Measurements from ENCODE around the gene B3GNT8. TPM values are rescaled to one million over a fixed set of nuclear protein-coding genes. Genes with fewer than 3 reads are reported as not detected.
"Not testable (repeated sequence)": the region's sequence is repeated elsewhere in the genome, so short reads cannot be mapped to it uniquely, and the experiment has no call there.

Gene B3GNT8
- 0.87 and 2.1 TPM in 2 replicates for total RNA-seq

DNA sequence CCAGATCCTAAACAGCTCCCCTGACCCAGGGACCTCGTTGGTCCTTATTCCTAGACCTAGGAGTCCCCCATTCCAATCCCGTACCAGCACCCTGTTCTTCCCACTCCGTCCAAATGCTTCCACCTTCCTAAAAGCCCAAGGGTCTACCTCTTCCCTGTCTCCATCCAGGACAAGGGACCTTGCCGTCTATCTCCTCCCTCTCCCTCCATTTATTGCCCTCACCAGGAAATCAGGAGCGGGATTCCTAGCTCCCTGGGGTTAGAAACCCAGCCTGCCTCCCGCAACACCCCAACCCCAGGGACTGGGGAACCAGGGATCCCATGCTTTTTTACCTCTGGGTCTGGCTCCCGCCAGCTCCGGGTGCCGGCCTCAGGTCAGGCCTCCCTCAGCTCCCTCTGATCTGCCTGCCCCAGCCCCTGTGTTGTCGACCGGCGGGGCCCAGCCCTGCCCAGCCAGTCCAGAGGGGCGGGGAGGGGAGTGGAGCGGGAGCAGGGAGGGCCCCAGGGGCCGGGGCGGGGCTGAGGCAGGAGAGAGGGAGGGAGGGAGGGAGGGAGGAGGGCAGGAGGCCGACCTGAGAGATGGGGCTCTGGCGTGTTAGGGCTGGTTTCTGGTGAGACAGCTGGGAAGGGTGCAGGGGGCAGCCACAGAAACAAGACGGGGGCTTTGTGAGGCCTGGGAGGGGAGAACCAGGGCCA lies at the start of gene B3GNT8:
B3GNT8 (minus strand) TSS at position 423 of the 695 bp plus-strand sequence. CDS start 596 bp downstream, outside the sequence.
- peak; percentile 30 for DNase-seq (ENCODE audit: low read depth)

DNA sequence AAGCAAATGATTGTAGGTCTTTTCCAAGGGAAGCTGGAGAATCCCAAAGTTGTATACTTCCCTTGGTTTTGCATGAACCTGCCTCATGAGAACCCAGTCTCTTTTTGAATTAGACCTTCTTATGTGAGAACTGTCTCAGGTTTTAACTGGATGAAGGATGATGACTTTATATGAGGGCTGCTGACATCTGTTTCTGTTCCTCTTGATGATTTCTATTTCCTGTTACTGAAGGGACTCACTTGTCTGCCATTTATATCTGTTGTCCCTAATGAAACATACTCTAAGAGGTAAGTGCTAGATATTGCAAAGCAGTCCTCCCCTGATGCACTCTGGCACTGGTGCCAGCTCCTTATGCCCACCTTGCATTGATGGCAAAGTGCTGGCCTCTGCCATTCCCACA lies 49.4 kb upstream of the B3GNT8 start:
- DNase-seq (ENCODE audit: low read depth), result no peak

- not testable (repeated sequence) for DNase-seq (ENCODE audit: low read depth)
These were observed 36.4 kb upstream of the B3GNT8 start for GRCh38 chr19:41463257-41464256.

DNA sequence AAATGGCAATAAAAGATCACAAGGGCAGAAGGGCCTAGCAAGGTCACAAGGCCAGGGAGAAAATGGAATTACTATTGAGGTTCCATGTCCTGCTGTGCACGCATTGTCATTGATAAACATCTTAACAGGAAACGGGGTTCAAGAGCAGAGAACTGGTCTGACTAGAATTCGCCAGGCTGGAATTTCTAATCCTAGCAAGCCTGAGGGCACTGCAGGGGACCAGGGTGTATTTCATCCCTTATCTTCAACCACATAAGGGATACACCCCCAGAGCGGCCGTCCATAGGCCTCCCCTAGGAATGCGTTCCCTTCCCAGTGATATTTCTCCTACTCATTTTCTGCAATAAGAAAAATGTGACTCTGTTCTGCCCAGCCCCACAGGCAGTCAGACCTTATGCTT lies 35.3 kb upstream of the B3GNT8 start:
- no peak for DNase-seq (ENCODE audit: low read depth)

- no peak for DNase-seq (ENCODE audit: low read depth)
These were observed 30.1 kb upstream of the B3GNT8 start for GRCh38 chr19:41457241-41457640.

DNA sequence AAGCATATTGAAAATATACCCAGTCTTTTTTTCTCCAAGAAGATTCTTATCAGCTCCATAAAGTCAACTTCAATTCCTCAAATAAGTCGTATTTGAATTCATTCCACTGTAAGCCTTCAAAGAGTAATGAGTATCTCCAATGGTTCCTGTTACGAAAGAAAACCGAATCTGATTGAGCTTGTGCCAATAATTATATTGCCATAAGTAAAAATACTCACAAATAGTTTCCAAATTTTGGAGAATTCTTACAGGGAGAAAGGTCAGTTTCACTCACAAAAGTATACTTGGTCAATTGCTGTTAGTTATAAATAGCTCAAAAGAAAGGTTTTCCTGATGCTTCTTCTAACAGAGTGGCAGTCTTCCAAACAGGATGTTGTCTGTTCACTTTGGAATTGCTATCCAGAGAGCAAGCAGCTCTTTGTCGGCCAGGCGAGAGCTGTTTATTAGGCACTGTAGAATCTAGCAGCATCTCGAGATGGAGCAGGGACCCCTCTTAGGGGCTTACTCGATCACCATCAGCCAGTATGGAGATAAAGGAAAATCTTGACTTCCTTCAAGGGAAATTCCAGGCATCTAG lies 29.3 kb upstream of the B3GNT8 start:
- no peak for DNase-seq (ENCODE audit: low read depth)

DNA sequence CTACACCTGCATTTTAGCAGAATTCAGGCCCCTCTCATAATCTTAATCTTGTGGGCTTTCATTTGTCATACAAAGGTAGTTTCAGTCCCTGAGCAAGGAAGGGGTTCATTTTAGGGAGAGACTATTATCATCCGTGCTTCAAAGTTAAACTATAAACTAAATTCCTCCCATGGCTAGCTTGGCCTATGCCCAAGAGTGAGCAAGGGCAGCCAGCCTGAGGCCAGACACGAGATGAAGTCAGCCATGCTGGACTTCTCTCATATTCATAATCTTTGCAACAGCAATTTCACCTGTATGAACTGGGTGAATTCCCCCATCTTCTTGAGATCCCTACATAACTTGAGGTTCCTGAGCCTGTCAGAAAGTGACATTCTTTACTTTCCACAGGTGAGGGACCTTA lies 28.8 kb upstream of the B3GNT8 start:
- DNase-seq (ENCODE audit: low read depth), result no peak

DNA sequence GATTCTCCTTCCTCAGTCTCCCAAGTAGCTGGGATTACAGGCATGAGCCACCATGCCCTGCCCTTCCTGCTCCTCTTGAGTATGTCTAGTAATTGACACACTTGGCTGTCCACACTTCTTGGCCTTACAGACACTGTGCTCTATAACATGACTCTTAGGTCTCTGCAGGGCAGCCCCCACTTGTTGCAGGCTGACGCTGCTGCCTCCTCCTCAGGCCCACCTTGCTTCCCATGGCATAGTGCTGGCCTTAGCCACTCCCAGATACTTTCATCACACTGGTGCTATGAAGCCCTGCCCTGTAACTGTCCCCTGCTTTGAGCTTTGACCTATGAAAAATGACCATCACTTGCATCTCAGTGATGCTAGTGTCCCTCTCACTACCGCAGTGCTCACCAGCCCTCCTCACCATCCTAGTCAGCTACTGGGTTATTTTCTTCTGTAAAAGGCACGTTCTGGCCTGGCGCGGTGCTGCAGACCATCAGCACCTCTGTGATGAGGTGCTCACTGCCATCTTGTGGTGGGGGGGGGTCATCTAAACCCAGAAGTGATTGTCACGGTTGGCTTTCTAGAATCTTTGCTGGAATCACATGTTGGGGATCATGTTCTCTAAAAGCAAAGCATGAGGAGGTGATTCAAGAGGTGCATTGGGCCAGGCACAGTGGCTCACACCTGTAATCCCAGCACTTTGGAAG lies 25.6 kb upstream of the B3GNT8 start:
- no peak for DNase-seq (ENCODE audit: low read depth)

GRCh38 chr19:41449865-41450178 lies 22.6 kb upstream of the B3GNT8 start:
- DNase-seq (ENCODE audit: low read depth), result no peak

- peak; percentile 25 for DNase-seq (ENCODE audit: low read depth)
These were observed 22.1 kb upstream of the B3GNT8 start for GRCh38 chr19:41449079-41449864.

- no peak for DNase-seq (ENCODE audit: low read depth)
These were observed 20.7 kb upstream of the B3GNT8 start for GRCh38 chr19:41447732-41448332.

DNA sequence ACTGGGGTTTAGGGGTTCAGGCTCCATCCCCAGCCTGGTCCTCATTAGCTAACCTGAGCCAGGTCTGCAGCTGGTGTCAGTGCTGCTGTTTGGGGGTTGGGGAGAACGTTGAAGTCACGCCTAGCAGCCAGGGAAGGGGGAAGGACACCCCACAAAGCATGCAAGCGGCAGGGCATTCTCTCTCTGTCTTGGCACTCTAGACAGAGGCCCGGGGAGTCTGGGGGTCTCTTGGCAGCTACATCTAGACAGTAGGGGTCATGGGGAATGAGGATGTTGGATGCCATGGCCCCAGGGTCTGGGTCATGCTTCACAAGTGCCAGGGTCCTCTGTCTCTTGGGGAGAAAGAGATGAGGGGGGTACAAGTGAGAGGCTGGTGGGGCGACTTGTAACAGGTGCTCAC lies 18.4 kb upstream of the B3GNT8 start:
- no peak for DNase-seq (ENCODE audit: low read depth)

GRCh38 chr19:41443813-41444455 lies 16.8 kb upstream of the B3GNT8 start:
- DNase-seq (ENCODE audit: low read depth), result no peak

GRCh38 chr19:41442473-41443355 lies 15.5 kb upstream of the B3GNT8 start, which contains the start of gene ERICH4:
Gene ERICH4 (plus strand): TSS chr19:41443156. CDS start chr19:41443170, 14 bp downstream.
- no peak for DNase-seq (ENCODE audit: low read depth)

- no peak for DNase-seq (ENCODE audit: low read depth)
These were observed 14.3 kb upstream of the B3GNT8 start for GRCh38 chr19:41441321-41441945.

DNA sequence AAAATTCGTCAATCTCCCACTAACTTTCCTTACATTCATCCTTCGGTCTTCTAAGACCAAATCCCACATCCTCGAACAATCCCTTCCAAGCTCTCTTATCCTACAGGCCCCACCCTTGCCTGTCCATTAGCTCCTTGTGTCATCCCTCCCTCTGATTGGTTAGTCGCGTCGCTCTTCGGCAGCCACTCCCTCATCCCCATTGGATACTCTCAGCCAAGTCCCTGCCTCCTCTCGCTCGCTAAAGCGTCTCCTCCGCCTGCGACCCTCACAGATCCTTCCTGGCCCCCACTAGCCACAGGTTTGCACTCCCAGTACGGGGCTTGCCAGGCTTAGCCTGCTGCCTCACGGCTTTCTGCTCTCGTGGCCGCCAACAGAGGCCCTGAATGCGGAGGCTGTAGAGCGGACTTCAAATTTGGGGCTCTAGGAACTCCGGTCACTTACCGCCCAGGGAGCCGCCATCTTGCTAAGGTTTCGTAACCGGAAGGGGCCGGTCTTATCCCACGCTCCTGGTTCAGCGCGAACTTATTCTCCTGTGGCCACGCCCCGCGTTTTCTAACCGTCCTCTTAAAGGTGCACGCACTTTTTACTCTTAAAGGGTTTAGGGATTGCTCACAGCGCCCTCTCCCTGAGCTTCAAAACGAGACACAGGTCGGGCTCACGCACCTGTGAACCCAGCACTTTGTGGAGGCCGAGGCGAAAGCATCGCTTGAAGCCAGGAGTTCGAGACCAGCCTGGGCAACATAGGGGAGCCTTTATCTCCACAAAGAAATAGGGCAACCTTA lies 12.5 kb upstream of the B3GNT8 start, which contains the start of gene DMAC2:
DMAC2 (minus strand) TSS at position 472 of the 782 bp plus-strand sequence; CDS start at position 459, 13 bp downstream.
- peak; percentile 96 for DNase-seq (ENCODE audit: low read depth)

- DNase-seq (ENCODE audit: low read depth), result no peak
These were observed 10.9 kb upstream of the B3GNT8 start for GRCh38 chr19:41437944-41438574.

Measured in renal cortical epithelial cell (primary cell).